Activated T-helper 17 cell treated with anti-CD3 and anti-CD28 coated beads, Interleukin-2, amount 50 U/mL, for 72 hours (primary cell): ENCODE data around the gene CAPG. TPM values are rescaled to one million over a fixed set of nuclear protein-coding genes. Genes with fewer than 3 reads are reported as not detected.

Experiments used
- ATAC-seq: fragments of 150-1000 bp; cut with Tn5 transposase; replicated peaks from 2 replicates; pipeline ENCODE4 v1.10.0; 2021; ENCODE audit warnings: mild to moderate bottlenecking, moderate library complexity
- H3K27ac Mint-ChIP-seq: one replicate; pipeline ENCODE4 v1.8.0; 2022; ENCODE audit warnings: mixed read lengths
- H3K27me3 Mint-ChIP-seq: one replicate; pipeline ENCODE4 v1.8.0; 2022; ENCODE audit warnings: mixed read lengths
- H3K36me3 Mint-ChIP-seq: one replicate; pipeline ENCODE4 v1.8.0; 2022; ENCODE audit warnings: low read depth, mild to moderate bottlenecking, mixed read lengths
- H3K4me1 Mint-ChIP-seq: one replicate; pipeline ENCODE4 v1.8.0; 2022; ENCODE audit warnings: mixed read lengths
- H3K4me3 Mint-ChIP-seq: one replicate; pipeline ENCODE4 v1.8.0; 2022; ENCODE audit warnings: mild to moderate bottlenecking, mixed read lengths
- H3K9me3 Mint-ChIP-seq: one replicate; pipeline ENCODE4 v1.8.0; 2022; ENCODE audit warnings: mixed read lengths
- total RNA-seq, 2 donors: library from RNA; stranded (reverse); gene quantifications; one replicate each; pipeline ENCODE4 v1.2.3, GENCODE V29; 2022

The CAPG gene
- total RNA-seq, 2 donors from 2014 or later = 27.8 to 46.2 TPM

DNA sequence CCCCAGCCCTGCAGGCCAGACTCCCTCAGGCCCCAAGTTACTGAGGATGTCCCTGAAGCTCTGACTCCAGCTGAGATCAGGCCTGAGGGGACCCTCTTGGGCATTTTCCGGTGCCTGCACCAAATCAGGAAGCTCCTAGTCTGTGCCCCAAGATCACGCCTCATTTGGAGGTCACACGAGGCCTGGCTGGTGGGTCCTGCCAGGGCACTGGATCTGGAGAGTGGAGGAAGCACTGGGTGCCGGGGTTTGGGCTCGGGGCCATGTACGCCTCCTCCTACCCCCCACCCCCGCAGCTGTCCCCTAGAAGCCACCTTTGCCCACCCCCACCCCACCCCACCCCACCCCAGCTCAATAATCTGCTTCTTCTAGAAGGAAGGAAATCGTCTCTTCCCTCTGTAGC is 24.5 kb upstream of the CAPG start:
- Mint-ChIP-seq H3K4me3 (no peak overlapping the region), H3K27ac (no peak overlapping the region), H3K27me3 (no peaks in the 10 kb centered on the region), H3K9me3 (no peaks in the 10 kb centered on the region), H3K4me1 (peaks cover 4% of the 10 kb centered on the region), H3K36me3 (no peaks in the 10 kb centered on the region)
- no peak for ATAC-seq

DNA sequence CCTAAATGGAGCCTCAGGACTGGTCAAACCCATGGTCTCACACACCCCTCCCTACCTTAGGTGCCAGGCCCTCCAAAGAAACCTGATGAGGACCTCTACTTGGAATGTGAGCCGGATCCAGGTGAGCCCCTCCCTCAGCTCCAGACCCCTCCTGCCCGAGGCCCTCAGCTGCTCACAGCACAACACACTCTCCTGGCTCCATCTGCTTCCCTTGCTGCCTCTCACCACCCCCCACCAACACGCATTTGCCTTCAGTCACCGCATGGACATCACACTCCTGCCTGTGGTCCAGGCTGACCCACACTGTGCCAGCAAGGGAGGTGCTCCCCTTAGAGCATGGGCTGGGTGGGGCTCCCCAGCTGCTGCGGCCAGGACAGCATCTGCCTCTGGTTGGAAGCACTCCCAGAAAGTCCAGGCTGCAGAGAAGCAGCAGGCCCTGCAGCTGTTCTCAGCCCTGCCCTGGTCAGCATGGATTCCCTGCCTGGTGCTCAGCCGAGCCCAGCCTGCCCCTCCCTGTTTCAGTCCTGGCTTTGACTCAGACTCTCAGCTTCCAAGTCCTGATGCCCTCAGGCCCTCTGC is 23.4 kb upstream of the CAPG start:
- H3K9me3 Mint-ChIP-seq = no peaks in the 10 kb centered on the region
- H3K27me3 Mint-ChIP-seq = no peaks in the 10 kb centered on the region
- ATAC-seq = no peak
- H3K36me3 Mint-ChIP-seq = no peaks in the 10 kb centered on the region
- H3K27ac Mint-ChIP-seq = no peak overlapping the region
- no peak overlapping the region for H3K4me3 Mint-ChIP-seq
- peaks cover 4% of the 10 kb centered on the region for H3K4me1 Mint-ChIP-seq

- H3K9me3 Mint-ChIP-seq = no peaks in the 10 kb centered on the region
- H3K4me3 Mint-ChIP-seq = no peak overlapping the region
- no peaks in the 10 kb centered on the region for H3K36me3 Mint-ChIP-seq
- H3K27me3 Mint-ChIP-seq = no peaks in the 10 kb centered on the region
- no peaks in the 10 kb centered on the region for H3K4me1 Mint-ChIP-seq
- no peak for ATAC-seq
- no peak overlapping the region for H3K27ac Mint-ChIP-seq
Measured at GRCh38 chr2:85431570-85432205, 21.5 kb upstream of the CAPG start.

- no peak overlapping the region for H3K27ac Mint-ChIP-seq
- no peak overlapping the region for H3K4me3 Mint-ChIP-seq
- H3K36me3 Mint-ChIP-seq = no peaks in the 10 kb centered on the region
- no peaks in the 10 kb centered on the region for H3K9me3 Mint-ChIP-seq
- H3K27me3 Mint-ChIP-seq = no peaks in the 10 kb centered on the region
- no peak for ATAC-seq
- H3K4me1 Mint-ChIP-seq = no peaks in the 10 kb centered on the region
Measured at GRCh38 chr2:85430752-85431569, 20.8 kb upstream of the CAPG start.

GRCh38 chr2:85429924-85430289 is 19.7 kb upstream of the CAPG start:
- H3K9me3 Mint-ChIP-seq = no peaks in the 10 kb centered on the region
- no peak overlapping the region for H3K27ac Mint-ChIP-seq
- H3K4me3 Mint-ChIP-seq = no peak overlapping the region
- H3K27me3 Mint-ChIP-seq = no peaks in the 10 kb centered on the region
- peak; percentile 16 for ATAC-seq
- no peaks in the 10 kb centered on the region for H3K36me3 Mint-ChIP-seq
- no peaks in the 10 kb centered on the region for H3K4me1 Mint-ChIP-seq

DNA sequence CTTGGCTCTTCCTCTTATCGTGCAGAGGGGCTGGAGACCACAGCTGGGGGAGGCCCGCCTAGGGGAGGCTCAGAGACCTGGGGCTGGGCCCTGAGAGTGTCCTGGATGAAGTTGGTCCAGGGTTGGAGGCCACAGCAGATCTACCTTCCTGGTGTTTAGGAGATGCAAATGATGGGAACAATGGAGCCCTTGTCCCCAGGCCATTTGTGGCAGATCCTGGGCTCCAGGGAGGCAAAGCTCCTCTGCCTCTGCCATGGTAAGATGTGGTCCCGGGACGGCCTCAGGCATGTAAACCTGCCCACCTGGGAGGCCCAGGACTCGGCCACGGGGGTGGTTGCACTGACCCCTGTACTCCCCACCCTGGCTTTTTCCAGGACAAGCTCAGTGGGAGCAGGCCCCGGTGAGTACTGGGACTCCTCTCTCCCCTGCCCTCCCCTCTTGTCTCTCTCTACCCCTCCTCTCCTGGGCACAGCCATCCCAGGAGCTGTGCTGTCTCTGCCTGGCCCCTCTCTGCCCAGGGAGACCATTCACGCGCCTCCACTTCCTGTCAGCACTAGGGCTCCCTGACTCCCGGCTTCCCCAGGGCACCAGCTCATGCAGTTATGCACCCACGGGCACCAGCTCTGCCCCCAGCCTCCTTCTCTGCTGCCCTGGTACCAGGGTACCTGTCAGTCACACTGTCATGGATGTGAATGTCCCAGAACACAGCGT is 19.2 kb upstream of the CAPG start:
- no peaks in the 10 kb centered on the region for H3K27me3 Mint-ChIP-seq
- H3K4me3 Mint-ChIP-seq = no peak overlapping the region
- no peaks in the 10 kb centered on the region for H3K36me3 Mint-ChIP-seq
- no peaks in the 10 kb centered on the region for H3K4me1 Mint-ChIP-seq
- no peak for ATAC-seq
- H3K9me3 Mint-ChIP-seq = no peaks in the 10 kb centered on the region
- no peak overlapping the region for H3K27ac Mint-ChIP-seq

- Mint-ChIP-seq H3K4me3 (no peak overlapping the region), H3K27ac (no peak overlapping the region), H3K4me1 (no peaks in the 10 kb centered on the region), H3K36me3 (no peaks in the 10 kb centered on the region), H3K27me3 (no peaks in the 10 kb centered on the region), H3K9me3 (no peaks in the 10 kb centered on the region)
- no peak for ATAC-seq
Measured at GRCh38 chr2:85428343-85428881, 18.2 kb upstream of the CAPG start.

- Mint-ChIP-seq H3K4me3 (no peak overlapping the region), H3K27me3 (no peaks in the 10 kb centered on the region), H3K36me3 (no peaks in the 10 kb centered on the region), H3K27ac (no peak overlapping the region), H3K4me1 (no peaks in the 10 kb centered on the region), H3K9me3 (no peaks in the 10 kb centered on the region)
- ATAC-seq = no peak
Measured at GRCh38 chr2:85427300-85427835, 17.2 kb upstream of the CAPG start.

- ATAC-seq = no peak
- peak overlapping the region; percentile 8 for H3K27ac Mint-ChIP-seq
- H3K9me3 Mint-ChIP-seq = no peaks in the 10 kb centered on the region
- no peaks in the 10 kb centered on the region for H3K27me3 Mint-ChIP-seq
- H3K4me1 Mint-ChIP-seq = peaks cover 4% of the 10 kb centered on the region
- no peak overlapping the region for H3K4me3 Mint-ChIP-seq
- H3K36me3 Mint-ChIP-seq = no peaks in the 10 kb centered on the region
Measured at GRCh38 chr2:85425588-85425987, 15.4 kb upstream of the CAPG start.

- Mint-ChIP-seq H3K27me3 (no peaks in the 10 kb centered on the region), H3K4me3 (no peak overlapping the region), H3K27ac (no peak overlapping the region), H3K4me1 (peaks cover 12% of the 10 kb centered on the region), H3K9me3 (no peaks in the 10 kb centered on the region), H3K36me3 (no peaks in the 10 kb centered on the region)
- ATAC-seq = no peak
Measured at GRCh38 chr2:85423525-85423924, 13.4 kb upstream of the CAPG start.

DNA sequence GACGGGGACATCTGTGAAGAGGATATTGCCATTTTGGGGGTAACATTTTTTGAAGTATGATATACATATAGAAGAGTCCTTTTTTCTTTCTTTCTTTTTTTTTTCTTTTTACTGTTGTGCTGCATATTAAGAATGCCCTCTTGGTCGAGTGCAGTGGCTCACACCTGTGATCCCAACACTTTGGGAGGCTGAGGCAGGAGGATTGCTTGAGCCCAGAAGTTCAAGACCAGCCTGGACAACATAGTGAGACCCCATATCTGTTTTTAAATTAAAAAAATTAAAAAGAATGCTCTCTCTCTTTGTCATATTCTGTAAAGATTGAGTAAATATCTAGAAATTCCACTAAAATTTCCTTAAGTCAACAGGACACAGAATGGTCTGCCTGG is 11.9 kb upstream of the CAPG start:
- Mint-ChIP-seq H3K27me3 (no peaks in the 10 kb centered on the region), H3K9me3 (no peaks in the 10 kb centered on the region), H3K4me1 (peaks cover 12% of the 10 kb centered on the region)

GRCh38 chr2:85421260-85422071 is 11.3 kb upstream of the CAPG start:
- ATAC-seq = no peak
- Mint-ChIP-seq H3K27me3 (no peaks in the 10 kb centered on the region), H3K36me3 (no peaks in the 10 kb centered on the region), H3K4me3 (peak overlapping the region; percentile 54), H3K9me3 (no peaks in the 10 kb centered on the region), H3K27ac (peak overlapping the region; percentile 89), H3K4me1 (peaks cover 12% of the 10 kb centered on the region)

More for the DNA sequence above, 11.9 kb upstream of the CAPG start:
- Mint-ChIP-seq H3K36me3 (no peaks in the 10 kb centered on the region), H3K27ac (peak overlapping the region; percentile 89), H3K4me3 (no peak overlapping the region)
- ATAC-seq = no peak

DNA sequence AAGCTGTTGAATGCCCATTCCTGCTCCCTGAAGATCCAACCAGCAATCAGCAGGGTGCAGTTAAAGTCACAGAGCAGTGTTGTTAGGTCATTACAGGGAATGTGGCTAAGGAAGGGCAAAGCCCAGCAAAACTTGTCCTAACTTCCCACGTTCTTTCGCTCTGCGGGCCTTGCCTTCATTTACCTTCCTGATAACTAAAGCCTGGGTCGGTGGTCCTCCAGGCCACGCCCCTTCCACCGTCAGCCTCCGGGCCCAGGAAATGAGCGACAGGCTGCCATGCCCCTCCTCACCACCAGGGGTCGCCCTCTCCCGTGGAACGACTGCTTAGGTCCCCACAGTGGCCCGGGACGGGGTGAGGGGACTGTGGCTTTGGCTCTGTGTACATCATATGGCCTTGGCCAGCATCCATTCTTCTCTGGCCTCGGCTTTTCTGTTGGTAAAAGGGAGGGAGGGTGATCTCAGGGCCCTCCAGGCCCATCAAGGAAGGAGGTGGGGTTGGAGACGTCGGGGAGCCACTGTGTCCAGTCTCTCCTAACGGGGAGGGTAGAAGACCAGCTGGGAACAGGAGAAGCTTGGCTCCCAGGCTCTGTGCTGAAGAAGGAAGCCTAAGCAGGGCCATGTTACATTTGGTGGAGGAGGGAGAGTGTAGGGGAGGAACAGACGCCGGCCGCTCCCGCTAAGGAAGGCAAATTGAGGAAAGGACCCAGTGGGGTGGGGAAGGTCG is 10.5 kb upstream of the CAPG start:
- peak overlapping the region; percentile 54 for H3K4me3 Mint-ChIP-seq
- peak; percentile 79 for ATAC-seq
- H3K36me3 Mint-ChIP-seq = no peaks in the 10 kb centered on the region
- H3K4me1 Mint-ChIP-seq = peaks cover 12% of the 10 kb centered on the region
- H3K9me3 Mint-ChIP-seq = no peaks in the 10 kb centered on the region
- no peaks in the 10 kb centered on the region for H3K27me3 Mint-ChIP-seq
- peak overlapping the region; percentile 89 for H3K27ac Mint-ChIP-seq
